HG03460 (cell line): ENCODE data around the gene RNU5B-1.
"Not testable (repeated sequence)": the region's sequence is repeated elsewhere in the genome, so short reads cannot be mapped to it uniquely, and the experiment has no call there.

Source experiments
- ATAC-seq: cut with Tn5 transposase; IDR thresholded peaks from one replicate; pipeline ENCODE4 v1.9.1; 2021; ENCODE audit not compliant: unreplicated experiment

Gene RNU5B-1

DNA sequence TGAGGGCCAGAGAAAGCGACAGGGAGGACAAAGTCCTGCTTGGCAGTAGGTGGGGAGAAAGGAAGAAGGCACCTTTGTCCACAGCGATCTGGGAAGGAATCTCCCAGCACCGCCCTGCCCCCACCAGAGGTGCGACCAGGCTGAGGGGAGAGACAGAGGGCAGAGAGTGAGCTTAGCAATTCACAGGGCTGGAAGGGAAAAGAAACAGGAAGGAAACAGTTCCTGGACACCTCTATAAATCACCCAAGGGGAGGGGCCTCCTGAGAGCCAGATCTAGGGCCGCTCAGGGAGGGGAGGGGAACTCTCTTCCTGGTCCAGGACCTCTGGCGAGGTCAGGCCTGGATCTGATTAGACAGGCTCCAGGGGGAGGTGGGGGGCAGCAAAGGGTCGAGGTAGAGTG, 35.4 kb downstream of the RNU5B-1 start:
- no peak for ATAC-seq

DNA sequence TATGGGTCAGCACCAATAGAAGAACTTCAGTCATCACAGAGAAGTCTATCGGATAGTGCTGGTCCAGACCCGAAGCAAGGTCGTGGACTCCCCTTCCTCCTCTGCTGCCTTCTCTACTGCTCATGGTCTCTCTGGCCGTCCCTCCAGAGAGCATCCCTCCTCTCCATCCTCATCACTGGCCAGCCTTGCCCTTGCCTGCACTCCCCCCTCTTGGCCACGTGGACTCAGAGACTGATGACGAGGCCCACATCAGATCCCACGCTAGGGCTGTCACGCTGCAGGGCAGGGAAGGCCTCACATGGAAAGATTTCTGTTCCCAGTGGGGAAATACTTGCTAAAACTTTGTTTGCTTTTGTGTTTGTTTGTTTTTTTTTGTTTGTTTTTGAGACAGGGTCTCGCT, 38.0 kb downstream of the RNU5B-1 start:
- ATAC-seq, result no peak

DNA sequence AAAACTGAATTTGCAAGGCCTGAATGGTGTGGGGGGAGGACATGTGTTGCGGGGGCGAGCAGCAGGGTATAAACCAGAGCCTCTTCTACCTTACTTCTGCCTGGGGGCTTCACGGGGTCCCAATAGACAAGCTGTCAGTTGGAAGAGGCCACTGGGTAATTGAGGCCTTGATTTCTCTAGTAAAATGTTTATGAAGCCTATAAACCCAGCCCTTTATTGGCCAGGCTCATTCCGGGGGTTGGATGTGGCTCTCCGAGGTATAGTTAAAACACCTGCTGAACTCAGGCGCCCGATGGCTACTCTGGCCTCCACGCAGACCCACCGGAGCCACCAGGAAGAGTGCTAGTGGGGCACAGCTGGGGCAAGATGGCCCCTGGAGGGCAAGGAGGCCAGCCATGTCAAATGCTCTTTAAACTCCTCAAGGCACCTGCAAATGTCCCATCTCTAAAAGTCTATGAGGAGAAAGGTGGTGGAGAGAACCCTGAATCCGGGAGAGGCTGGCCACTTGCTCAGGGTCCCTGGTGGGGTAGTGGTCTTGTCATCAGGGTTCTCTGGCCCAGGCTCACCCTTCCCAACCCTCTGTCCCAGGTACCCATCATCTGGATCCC, 39.0 kb downstream of the RNU5B-1 start:
- no peak for ATAC-seq

DNA sequence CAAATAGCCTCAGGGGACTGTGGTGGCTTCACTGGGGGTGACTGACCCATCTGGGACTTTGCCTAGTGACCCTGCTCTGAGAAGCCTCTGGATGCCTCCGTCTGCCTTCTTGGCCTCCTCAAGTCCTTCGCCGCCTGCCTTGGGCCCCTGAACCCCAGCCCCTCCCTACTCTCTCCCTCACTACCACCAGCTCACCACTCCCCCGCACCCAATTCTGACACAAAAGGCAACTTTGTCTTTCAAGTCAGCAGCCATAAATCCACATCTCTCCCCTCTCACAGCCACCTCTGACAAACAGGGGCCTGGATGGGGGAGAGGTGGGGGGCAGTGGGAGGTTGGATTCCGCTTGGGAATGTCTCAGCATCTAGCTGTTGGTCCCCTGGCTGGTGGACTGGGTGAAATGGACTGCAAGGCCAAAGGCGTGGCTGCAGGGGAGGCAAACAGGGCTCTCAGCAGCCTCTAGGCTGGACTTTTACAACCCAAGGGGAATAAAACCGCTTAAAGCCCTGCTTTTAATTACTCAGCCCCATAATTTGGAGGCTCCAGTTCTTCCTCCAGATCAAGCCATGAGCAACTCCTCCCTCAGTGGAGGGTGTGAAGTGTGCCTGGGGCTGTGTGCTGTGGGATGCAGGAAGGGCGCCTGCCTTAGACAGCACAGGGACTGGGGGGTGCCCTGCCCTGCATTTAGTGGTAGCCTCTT, 39.9 kb downstream of the RNU5B-1 start:
- no peak for ATAC-seq

DNA sequence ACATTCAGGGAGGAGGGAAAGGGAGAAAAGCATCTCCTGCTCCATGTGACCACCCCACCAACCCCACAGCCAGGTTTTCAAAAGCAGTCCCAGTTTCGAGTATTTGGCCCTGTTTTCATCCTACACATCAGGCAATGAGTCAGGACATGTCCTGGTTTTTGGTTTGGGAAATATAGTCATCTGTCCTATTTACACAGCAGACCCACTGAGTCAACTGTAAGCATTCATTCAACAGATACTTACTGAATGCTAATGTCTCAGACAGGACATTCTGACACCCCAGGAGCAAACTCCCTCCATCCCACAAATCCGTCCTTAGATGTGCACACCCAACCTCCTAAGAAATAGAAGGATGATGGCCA, 40.4 kb downstream of the RNU5B-1 start:
- no peak for ATAC-seq

DNA sequence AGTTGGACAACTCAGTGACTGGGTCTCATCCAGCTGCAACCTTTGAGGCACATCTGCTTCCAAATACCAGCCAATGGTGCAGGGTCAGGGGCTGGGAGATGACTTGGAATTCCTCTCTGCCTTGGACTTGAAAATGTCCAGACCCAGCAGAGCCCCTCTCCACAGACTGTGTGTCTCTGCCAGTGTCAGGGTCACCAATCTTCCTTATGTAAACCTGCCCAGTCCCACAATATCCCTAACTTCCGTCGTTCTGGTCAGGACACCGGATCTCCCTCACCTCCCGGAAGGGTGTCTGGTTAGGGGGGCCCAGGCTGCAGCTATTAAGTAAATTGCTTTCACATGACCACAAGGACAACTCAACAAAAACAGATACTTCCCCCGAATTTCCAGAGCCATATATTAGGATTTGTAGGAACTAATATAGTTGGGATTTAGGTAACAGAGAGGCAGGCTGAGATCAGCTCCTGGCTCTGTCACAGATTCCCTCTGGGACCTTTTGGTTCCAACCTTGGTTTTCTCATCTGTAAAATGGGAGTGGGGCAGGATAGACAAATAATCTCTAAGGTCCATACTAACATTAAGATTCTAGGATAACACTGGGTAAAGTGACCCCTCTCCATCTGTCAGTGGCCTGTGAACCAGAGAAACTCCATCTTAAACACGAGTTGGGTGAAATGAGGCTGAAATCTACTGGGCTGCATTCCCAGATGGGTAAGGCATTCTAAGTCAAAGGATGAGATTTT, 42.5 kb downstream of the RNU5B-1 start:
- no peak for ATAC-seq

DNA sequence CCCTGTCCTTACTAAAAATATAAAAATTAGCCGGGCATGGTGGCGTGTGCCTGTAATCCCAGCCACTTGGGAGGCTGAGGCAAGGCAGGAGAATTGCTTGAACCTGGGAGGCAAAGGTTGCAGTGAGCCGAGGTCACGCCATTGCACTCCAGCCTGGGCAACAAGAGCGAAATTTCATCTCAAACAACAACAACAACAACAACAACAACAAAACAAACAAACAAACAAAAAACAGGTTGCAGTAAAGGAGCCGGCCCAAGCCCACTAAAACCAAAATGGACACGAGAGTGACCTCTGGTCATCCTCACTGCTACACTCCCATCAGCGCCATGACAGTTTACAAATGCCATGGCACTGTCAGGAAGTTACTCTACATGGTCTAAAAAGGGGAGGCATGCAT, 43.3 kb downstream of the RNU5B-1 start:
- ATAC-seq, result not testable (repeated sequence)

DNA sequence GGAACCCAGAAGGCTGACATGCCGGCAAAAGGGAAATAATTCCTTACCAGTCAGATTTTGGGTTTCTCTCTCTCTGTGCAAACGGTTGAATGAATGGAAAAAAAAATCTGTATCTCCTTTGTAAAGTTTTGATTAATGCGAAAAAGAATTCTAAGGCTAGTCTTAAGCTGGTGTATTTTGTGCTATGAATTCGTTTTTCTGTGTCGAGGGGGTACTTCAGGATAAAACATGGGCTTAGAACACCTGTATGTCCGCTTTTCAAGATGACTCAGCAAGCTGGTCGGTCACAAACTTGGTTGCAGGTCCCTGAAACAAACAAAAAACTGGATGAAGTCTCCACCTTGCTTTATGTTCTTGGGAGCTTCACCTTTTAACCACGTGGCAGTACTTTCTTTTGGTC, 44.9 kb downstream of the RNU5B-1 start:
- ATAC-seq, result no peak

DNA sequence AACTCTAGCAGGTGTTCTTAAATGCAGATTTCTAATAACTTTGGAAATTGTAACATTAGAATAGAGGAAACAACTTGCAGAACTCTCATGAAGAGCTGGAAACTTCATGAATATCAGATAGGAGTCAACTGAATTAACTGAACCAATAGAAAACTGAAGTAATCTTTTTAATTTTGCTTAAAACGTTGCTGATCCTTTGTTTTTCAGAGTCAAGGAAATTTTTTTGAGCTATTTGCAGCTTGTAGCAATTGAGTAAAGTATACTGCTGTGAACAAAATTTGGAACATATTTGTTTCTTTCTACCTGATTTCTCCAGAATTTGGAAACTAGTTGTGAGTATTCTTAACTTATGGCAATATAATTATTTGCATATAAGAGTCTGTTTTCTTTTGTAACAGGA, 47.5 kb downstream of the RNU5B-1 start:
- not testable (repeated sequence) for ATAC-seq
